GM18858 (cell line): ENCODE data around the gene DENND4C.
A peak's percentile ranks its signal among the peaks of the same experiment; 100 is the strongest.
"Not testable (repeated sequence)": the region's sequence is repeated elsewhere in the genome, so short reads cannot be mapped to it uniquely, and the experiment has no call there.

Experiments
- ATAC-seq: cut with Tn5 transposase; IDR thresholded peaks from one replicate; pipeline ENCODE4 v1.9.1; 2021; ENCODE audit not compliant: unreplicated experiment

Gene DENND4C

DNA sequence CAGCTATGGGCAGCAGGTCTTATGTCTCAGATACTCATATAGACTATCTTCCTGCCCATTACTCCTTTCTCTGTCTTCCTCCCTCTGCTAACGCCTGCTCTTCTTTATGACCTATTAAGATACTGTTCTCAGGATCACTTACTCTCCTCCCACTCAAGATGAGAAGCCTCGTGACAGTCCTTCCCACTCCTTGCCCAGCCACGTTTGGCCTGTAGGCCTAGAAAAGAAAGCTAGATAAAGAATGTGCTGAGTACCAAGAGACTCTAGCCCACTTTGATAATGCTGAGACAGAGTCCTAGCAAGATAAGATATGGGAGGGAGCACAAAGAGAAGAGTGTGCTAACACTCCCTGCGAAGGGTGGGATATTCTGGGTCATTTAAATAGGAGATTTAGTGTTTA lies 6.8 kb upstream of the DENND4C start:
- no peak for ATAC-seq

DNA sequence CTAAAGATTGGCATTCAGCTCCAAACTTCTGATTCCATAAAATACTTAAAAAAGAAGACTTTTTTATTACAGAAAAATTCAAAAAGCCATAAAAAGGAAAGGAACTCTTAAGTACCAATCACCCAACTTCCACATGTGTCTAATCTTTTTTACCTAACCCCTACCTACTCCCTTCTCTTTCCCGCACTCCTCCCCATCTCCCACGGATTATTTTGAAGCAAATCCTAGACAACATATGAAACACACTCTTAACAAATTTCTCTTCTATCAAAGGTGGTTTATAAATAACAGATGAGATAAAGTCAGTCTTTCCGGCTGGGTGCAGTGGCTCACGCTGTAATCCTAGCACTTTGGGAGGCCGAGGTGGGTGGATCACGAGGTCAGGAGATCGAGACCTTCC lies 5.9 kb upstream of the DENND4C start:
- no peak for ATAC-seq

DNA sequence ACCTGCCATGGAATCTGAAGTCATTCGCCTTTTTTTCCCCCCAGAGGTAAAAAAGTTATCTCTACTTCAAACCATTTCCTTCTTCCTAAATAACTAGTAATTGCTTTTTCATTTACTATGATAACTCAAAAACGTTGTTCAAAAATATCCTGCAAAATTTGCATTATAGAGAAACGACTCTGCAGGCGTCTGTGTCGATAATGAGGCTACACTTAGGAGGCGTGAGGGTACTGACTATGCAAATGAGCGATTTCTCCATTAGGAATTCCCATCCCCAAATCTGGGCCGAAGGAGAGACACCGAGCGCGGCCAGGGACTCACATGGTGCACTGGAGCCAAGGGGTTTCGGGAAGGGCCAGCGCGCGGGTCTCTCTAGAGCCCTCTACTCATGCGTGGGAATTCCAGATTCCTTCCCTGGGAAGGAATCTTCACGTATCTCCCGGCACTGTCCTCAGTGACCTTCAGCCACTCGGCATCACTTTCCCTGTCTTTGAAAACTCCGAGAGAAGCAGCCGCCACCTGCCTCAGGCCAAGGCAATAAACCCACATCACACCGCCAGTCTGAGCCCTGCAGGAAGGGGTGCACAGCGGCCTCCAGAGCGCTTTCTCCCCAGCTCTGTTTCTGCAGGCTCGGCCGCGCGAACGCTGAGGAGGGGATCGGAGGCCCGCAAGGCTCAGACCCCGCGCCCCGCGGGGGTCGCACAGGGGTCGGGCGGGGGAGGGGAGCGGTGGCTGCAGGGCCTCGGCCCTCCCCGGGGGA lies 718 bp upstream of the DENND4C start:
- ATAC-seq, result peak; percentile 38

DNA sequence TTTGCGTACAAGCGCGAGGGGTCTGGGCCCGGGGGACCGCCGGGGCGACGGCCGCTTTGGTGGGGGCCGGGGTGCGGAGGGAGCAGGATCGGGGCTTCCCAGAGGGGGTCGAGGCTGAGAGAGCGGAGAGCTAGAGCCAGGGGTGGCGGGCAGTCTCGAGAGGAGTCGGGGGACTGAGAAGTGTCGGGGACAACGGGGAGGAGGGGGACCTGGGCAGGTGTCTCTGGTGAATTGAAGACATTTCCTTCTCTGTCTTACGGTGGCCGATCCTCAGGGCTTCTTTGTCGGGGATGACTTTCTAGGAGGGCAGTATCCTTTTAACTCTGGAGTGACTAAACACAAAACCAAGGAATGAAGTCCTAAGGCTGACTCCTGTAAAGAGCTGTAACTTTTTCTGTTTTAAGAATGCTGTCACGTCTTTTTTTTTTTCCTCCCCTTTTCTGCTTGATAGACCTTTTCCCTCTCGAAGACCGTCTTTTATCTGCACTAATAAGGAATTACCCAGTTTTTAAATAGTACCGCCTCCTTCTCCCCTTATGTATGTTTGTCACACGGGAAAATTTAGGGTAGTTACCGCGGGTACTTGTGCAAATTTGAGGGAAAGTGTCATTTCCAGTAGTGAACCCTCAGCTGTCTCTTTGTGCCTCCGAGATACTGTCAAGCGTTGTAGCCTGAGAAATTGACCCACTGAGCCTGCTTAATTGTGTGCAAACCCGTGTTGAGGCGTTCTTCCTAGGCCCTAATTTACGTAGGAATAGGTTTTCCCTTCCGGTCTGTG lies 822 bp downstream of the DENND4C start:
- no peak for ATAC-seq

DNA sequence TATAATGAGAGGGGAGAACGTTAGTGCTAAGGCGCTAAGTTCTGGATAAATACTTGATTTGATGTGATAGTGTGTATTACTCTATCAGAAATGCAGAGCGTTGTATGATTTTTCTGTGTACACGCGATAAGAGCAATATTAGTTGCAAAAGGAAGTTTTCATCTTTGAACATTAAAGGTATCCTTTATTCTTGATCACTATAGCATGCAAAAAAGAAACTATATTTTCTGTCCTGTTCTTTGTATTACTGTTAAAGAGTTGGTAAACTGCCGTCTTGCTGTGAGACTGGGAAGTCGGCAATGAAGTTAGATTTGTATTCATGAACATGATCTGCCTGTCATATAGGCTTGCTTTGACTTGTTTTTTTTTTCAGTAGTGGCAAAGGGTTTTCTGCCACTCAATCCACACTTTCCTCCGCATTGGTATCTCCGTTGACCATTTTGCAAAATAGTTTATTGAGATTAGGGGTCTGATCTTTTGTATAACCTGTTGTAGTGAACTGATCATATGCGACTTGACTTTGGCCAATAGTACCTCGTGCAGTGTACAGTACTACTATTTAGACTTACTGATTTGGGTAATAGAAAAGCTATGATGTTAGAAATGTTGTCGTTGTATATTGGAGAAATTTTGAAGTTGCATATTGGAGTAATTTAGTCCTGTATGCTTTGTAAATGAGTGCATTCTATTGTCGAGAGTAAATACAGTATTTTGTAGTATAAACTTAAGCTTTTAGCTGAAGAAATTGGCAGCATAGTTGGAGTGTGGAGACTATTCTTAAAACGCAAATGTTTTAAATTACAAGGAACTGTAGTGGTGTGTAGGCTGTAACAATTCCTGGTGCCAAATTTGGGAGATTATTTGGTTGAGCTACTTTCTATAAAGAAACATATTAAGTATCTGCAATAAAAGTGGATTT lies 1.7 kb downstream of the DENND4C start:
- ATAC-seq, result no peak

DNA sequence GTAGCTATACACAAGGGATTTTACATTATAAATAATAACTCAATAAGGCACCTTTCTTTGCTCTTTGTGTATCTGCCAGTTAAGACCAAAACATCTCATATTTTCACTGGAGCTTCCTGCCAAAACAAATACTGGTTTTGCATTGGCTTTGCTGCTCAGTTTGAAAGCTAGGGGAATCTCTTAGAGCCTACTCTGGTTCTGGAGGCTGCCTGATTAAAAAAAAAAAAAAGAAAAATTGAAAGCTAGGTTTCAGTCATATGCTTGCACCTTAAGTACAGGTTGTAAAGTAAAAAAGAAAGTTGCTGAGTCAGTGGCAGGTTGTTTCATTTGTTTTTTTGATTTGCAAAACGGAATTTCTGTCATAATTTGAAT lies 2.3 kb downstream of the DENND4C start:
- ATAC-seq, result peak; percentile 25

DNA sequence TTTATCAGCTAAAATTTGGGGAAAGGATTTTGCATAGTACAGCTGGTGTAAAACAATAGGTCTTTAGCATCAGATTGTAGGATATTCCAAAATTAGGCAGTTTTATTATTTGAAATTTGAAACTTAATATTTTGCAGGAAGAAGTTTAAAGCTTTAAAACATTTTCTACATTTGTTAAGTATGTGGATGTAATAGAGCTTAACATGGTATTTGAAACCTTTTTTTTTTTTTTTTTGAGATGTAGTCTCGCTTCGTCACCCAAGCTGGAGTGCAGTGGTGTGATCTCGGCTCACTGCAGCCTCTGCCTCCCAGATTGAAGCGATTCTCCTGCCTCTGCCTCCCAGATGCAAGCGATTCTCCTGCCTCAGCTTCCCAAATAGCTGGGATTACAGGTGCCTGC lies 2.9 kb downstream of the DENND4C start:
- no peak for ATAC-seq

DNA sequence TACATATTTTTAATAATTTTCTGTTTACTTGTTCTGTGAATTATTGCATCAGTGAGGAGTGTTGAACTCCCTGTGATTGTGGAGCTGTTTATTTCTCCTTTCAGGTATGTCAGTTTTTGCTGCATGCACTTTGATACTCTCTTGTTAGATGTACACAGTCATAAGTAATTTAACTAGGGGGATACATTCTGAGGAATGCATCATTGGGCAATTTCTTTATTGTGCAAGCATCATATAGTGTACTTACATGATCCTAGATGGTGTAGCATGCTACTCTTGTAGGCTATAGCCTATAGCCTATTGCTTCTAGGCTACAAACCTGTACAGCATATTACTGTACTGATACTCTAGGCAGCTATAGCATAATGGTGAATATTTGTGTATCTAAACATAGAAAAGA lies 9.5 kb downstream of the DENND4C start:
- no peak for ATAC-seq

DNA sequence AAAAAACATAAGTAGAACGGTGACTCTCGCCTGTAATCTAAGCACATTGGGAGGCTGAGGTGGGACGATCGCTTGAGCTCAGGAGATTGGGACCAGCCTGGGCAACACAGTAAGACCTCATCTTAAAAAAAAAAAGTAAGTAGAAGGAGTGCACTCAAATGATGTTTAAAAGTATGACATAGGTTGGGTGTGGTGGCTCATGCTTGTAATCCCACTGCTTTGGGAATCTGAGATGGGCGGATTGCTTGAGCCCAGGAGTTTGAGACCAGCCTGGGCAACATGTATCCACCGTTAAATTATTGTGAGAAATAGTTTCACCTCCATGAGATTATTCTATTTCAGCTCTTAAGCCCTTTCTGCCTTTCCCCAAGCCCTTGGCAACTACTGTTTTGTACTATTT lies 11.2 kb downstream of the DENND4C start:
- no peak for ATAC-seq

DNA sequence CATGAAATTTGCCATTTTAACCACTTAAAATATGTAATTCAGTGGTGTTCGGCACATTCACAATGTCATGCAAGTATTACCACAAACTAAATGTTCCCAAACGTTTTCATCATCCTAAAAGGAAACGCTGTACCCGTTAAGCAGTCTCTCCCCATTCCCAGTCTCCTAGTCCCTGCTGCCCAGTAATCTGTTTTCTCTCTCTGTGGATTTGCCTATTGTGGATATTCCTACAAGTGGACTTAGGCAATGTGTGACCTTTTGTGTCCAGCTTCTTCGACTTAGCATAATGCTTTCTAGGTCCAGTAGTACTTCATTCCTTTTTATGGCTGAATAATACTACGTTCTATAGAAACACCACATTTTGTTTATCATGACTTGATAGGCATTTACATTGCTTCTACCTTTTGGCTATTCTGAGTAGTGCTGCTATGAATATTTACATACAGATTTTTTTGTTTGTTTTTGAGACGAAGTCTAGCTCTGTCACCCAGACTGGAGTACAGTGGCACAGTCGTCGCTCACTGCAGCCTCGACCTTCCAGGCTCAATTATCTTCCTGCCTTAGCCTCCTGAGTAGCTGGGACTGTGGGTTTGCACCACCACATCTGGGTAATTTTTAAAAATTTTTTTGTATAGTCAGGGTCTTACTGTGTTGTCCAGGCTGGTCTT lies 13.0 kb downstream of the DENND4C start:
- ATAC-seq, result no peak

DNA sequence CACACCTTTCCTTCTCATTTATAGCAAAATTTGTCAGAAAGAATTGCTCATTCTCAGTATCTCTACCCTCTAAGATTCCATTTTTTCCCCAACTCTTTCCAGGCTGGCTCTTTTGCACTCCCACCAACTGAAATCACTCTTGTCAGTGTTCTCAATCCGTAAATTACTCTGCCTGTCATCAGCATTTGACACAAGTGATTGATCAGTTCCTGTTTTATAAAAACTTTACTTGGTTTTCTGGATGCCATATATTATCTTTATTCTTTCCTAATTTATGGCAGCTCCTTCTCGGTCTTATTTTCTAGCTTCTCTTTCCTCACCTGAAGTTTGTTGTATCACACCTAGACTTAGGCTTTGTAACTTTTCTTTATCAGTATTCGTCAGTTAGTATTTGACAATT lies 16.4 kb downstream of the DENND4C start:
- ATAC-seq, result no peak

DNA sequence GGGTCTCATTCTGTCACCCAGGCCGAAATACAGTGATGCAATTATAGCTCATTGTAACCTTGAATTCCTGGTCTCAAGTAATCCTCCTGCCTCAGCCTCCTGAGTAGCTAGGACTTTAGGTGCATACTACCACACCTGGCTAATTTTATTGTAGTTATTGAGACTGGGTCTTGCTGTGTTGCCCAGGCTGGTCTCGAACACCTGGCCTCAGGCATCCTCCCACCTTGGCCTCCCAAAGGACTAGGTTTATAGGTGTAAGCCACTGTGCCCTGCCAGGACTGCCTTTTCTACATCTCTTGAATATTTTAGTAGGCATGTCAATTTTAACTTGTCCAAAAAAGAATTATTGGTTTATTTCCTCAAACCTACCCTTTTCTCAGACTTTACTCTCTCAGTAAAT lies 16.9 kb downstream of the DENND4C start:
- no peak for ATAC-seq

DNA sequence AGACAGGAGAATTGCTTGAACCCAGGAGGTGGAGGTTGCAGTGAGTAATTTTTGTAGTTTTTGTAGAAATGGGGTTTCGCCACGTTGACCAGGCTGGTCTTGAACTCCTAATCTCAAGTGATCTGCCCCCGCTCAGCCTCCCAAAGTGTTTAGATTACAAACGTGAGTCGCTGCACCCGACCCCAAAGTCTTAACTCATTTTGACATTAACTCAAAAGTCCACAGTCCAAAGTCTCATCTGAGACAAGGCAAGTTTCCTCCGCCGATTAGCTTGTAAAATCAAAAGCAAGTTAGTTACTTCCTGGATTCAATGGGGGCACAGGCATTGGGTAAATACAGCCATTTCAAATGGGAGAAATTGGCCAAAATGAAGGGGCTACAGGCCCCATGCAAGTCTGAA lies 19.9 kb downstream of the DENND4C start:
- ATAC-seq, result not testable (repeated sequence)

DNA sequence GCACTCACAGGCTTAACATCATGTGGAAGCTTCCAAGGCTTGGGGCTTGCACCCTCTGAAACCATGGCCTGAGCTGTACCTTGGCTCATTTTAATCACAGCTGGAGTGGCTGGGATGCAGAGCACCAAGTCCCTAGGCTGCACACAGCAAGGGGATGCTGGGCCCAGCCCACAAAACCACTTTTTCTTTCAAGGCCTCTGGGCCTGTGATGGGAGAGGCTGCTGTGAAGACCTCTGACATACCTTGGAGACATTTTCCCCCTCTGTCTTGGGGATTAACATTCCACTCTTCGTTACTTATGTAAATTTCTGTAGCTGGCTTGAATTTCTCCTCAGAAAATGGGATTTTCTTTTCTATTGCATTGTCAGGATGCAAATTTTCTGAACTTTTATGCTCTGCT lies 20.7 kb downstream of the DENND4C start:
- not testable (repeated sequence) for ATAC-seq

DNA sequence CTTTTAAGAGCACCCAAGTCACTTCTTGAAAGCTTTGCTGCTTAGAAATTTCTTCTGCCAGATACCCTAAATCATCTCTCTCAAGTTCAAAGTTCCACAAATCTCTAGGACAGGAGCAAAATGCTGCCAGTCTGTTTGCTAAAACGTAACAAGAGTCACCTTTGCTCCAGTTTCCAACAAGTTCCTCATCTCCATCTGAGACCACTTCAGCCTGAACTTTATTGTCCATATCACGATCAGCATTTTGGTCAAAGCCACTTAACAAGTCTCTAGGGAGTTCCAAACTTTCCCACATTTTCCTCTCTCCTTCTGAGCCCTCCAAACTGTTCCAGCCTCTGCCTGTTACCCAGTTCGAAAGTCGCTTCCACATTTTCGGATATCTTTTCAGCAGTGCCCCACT lies 21.1 kb downstream of the DENND4C start:
- ATAC-seq, result not testable (repeated sequence)

DNA sequence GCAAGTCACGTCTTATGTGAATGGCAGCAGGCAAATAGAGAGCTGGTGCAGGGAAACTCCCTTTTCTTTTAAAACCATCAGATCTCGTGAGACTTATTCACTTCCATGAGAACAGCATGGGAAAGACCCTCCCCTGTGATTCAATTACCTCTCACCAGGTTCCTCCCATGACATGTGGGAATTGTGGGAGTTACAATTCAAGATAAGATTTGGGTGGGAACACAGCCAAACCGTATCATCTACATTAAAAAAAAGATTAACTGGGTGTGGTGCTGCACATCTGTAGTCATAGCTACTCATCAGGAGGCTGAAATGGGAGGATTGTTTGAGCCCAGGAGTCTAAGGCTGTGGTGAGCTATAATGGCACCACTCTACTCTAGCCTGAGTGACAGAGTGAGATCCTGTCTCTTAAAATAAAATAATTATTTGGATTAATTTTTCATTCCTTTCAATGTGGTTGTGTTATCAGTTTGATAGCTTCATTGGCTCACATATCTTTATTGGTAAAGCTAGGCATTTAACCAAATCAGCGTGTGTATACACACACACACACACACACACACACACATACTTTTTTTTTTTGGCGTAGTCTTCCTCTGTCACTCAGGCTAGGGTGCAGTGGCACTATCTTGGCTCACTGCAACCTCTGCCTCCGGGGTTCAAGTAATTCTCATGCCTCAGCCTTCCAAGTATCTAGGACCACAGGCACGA lies 21.8 kb downstream of the DENND4C start:
- ATAC-seq, result no peak

DNA sequence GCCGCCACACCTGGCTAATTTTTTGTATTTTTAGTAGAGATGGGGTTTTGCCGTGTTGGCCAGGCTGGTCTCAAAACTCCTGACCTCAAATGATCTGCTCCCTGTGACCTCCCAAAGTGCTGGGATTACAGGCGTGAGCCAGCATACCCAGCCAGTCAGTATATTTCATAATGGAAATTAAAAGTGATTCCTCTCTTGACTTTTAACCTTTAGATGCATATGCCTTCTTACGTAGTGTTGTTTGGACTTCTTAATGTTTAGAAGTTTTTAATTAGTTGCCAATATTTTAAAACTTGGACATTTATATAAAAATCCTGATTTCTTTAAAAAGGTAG lies 22.4 kb downstream of the DENND4C start:
- no peak for ATAC-seq

DNA sequence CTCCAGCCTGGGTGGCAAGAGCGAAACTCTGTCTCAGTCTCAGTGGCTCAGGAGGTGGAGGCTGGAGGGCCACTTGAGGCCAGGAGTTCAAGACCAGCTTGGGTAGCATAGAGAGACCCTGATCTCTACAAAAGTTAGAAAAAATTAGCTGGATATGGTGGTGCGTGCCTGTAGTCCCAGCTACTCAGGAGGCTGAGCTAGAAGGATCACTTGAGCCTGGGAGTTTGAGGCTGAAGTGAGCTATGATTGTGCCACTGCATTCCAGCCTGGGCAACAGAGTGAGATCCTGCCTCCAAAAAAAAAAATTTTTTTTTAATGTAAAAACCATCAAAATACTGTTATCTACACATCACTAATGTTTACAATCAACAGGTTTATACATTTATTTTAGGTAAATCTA lies 24.6 kb downstream of the DENND4C start:
- no peak for ATAC-seq

DNA sequence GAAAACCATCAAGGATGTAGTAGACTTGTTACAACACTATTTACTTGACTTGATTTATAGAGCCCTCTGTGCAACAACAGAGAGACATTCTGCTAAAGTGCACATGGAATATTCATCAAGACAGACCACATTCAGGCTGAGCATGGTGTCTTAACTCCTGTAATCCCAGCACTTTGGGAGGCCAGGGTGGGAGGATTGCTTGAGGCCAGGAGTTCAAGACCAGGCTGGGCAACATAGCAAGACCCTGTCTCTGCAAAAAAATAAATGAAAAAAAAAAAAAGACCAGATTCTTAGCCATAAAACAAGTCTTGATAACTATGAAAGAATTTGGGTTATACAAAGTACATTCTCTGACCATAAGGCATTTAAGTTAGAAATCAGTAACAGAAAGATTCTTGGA lies 25.3 kb downstream of the DENND4C start:
- no peak for ATAC-seq

DNA sequence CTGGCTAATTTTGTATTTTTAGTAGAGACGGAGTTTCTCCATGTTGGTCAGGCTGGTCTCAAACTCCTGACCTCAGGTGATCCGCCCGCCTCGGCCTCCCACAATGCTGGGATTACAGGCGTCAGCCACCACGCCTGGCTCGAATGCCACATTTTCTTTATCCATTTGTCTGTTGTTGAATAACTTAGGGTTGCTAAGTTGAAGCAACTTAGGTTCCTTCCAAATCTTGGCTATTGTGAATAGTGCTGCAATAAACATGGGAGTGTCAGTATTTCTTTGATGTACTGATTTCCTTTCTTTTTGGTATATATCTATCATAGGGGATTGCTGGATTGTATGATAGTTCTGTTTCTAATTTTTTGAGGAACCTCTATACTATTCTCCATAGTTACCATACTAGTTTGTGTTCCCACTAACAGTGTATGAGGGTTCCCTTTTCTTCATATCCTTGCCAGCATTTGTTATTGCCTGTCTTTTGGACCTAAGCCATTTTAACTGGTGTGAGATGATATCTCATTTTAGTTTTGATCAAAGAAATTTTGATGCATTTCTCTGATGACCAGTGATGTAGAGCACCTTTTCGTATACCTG lies 29.3 kb downstream of the DENND4C start:
- ATAC-seq, result not testable (repeated sequence)
